ENCODE data around the gene MACROD2.

GRCh38 chr20:14673164-14673563 is 677.8 kb downstream of the MACROD2 start:
- no peak for TF ChIP-seq CTCF (IDR thresholded peaks at IDR 0.05)
- no peak for TF ChIP-seq POLR2A (IDR thresholded peaks at IDR 0.05)

Measured in suprapubic skin (tissue), 3 donors.